OCI-LY1 (cell line): Measurements from ENCODE around the gene ENTPD6.

ENCODE experiments used
- H2AFZ ChIP-seq: fragments of 200-600 bp; sonication (generic), shearing (Covaris generic); 2 replicates; pipeline ENCODE4 v1.6.0; 2014; ENCODE audit warnings: antibody characterized with exemption, mild to moderate bottlenecking, low read length
- H3F3A ChIP-seq: fragments of 200-600 bp; sonication (generic), shearing (Covaris generic); 2 replicates; pipeline ENCODE4 v1.6.0; 2014; ENCODE audit warnings: mild to moderate bottlenecking, antibody characterized with exemption, low read length, moderate library complexity; ENCODE audit not compliant: insufficient read depth
- H3K27ac ChIP-seq: fragments of 200-600 bp; sonication (generic); 2 replicates; pipeline ENCODE4 v1.5.1; 2014; ENCODE audit warnings: low read length, mixed run types, mild to moderate bottlenecking, low read depth; ENCODE audit not compliant: poor library complexity, severe bottlenecking
- H3K27me3 ChIP-seq: fragments of 200-600 bp; sonication (generic); 2 replicates; pipeline ENCODE4 v1.6.0; 2014; ENCODE audit warnings: antibody characterized with exemption, mild to moderate bottlenecking, low read length, moderate library complexity; ENCODE audit not compliant: insufficient read depth
- H3K36me3 ChIP-seq: fragments of 200-600 bp; sonication (generic); 2 replicates; pipeline ENCODE4 v1.6.1; 2014; ENCODE audit warnings: mild to moderate bottlenecking, antibody characterized with exemption, low read length, moderate library complexity, mixed read lengths; ENCODE audit not compliant: insufficient read depth
- H3K4me1 ChIP-seq: fragments of 200-600 bp; sonication (generic); 2 replicates; pipeline ENCODE4 v1.5.1; 2014; ENCODE audit warnings: mild to moderate bottlenecking, low read length, moderate library complexity; ENCODE audit not compliant: insufficient read depth, severe bottlenecking
- H3K4me2 ChIP-seq: fragments of 200-600 bp; sonication (generic), shearing (Covaris generic); 2 replicates; pipeline ENCODE4 v1.6.1; 2014; ENCODE audit warnings: low read length
- H3K4me3 ChIP-seq: fragments of 200-600 bp; sonication (generic); 2 replicates; pipeline ENCODE4 v1.5.1; 2014; ENCODE audit warnings: low read length, low read depth, mild to moderate bottlenecking, mixed read lengths; ENCODE audit not compliant: poor library complexity, severe bottlenecking
- H3K79me2 ChIP-seq: fragments of 200-600 bp; shearing (Covaris generic); 2 replicates; pipeline ENCODE4 v1.6.1; 2016; ENCODE audit warnings: mixed run types, low read length, mixed read lengths; ENCODE audit not compliant: insufficient read depth
- H3K9ac ChIP-seq: fragments of 200-600 bp; sonication (generic), shearing (Covaris generic); 2 replicates; pipeline ENCODE4 v1.6.1; 2014; ENCODE audit warnings: mild to moderate bottlenecking, low read length, mixed read lengths
- H3K9me2 ChIP-seq: fragments of 200-600 bp; sonication (generic), shearing (Covaris generic); 2 replicates; pipeline ENCODE4 v1.6.1; 2014; ENCODE audit warnings: low read depth, mild to moderate bottlenecking, low read length, mixed read lengths
- H3K9me3 ChIP-seq: fragments of 200-600 bp; shearing (Covaris generic); 2 replicates; pipeline ENCODE4 v1.6.1; 2014; ENCODE audit warnings: low read length, mixed read lengths
- H4K20me1 ChIP-seq: fragments of 200-600 bp; sonication (generic), shearing (Covaris generic); 2 replicates; pipeline ENCODE4 v1.6.0; 2016; ENCODE audit warnings: mild to moderate bottlenecking, low read length; ENCODE audit not compliant: insufficient read depth
- CTCF ChIP-seq: fragments of 200-600 bp; sonication (generic), shearing (Covaris generic); IDR thresholded peaks from 2 replicates; pipeline ENCODE4 v1.5.1; 2017; ENCODE audit warnings: mild to moderate bottlenecking, antibody characterized with exemption, low read length, moderate library complexity, mixed read lengths
- EZH2 ChIP-seq: fragments of 200-600 bp; sonication (generic), shearing (Covaris generic); IDR thresholded peaks from 2 replicates; pipeline ENCODE4 v1.8.0; 2017; ENCODE audit warnings: borderline replicate concordance, mixed run types, mild to moderate bottlenecking, antibody characterized with exemption, low read length, moderate library complexity, mixed read lengths

Gene ENTPD6

GRCh38 chr20:25252230-25252651 lies 56.7 kb downstream of the ENTPD6 start:
- Histone ChIP-seq H4K20me1 (no peaks in the 10 kb centered on the region), H2AFZ (no peak overlapping the region), H3K9me2 (no peaks in the 10 kb centered on the region), H3K27me3 (no peaks in the 10 kb centered on the region), H3K4me2 (no peak overlapping the region), H3K4me1 (peaks cover 29% of the 10 kb centered on the region), H3K9ac (no peak overlapping the region), H3K36me3 (peaks cover 9% of the 10 kb centered on the region), H3F3A (no peaks in the 10 kb centered on the region), H3K27ac (no peak overlapping the region), H3K79me2 (peaks cover 48% of the 10 kb centered on the region), H3K9me3 (no peaks in the 10 kb centered on the region), H3K4me3 (no peak overlapping the region)
- TF ChIP-seq CTCF (no peak), EZH2 (no peak)

- H3K79me2 ChIP-seq: peaks cover 48% of the 10 kb centered on the region
- no peaks in the 10 kb centered on the region for H3K9me3 ChIP-seq
- peaks cover 25% of the 10 kb centered on the region for H3K4me1 ChIP-seq
- H3K36me3 ChIP-seq: peaks cover 9% of the 10 kb centered on the region
- H3K27ac ChIP-seq: no peak overlapping the region
- H4K20me1 ChIP-seq: no peaks in the 10 kb centered on the region
- no peak overlapping the region for H2AFZ ChIP-seq
- no peaks in the 10 kb centered on the region for H3K9me2 ChIP-seq
- TF ChIP-seq EZH2: no peak
- TF ChIP-seq CTCF: no peak
- H3K4me2 ChIP-seq: no peak overlapping the region
- H3K27me3 ChIP-seq: no peaks in the 10 kb centered on the region
- H3K4me3 ChIP-seq: no peak overlapping the region
- no peak overlapping the region for H3K9ac ChIP-seq
- no peaks in the 10 kb centered on the region for H3F3A ChIP-seq
Observed at GRCh38 chr20:25252686-25253421, 57.3 kb downstream of the ENTPD6 start.

- Histone ChIP-seq H3K9ac (no peak overlapping the region), H3K27ac (no peak overlapping the region), H3K79me2 (peaks cover 46% of the 10 kb centered on the region), H3K4me3 (no peak overlapping the region), H3K4me2 (no peak overlapping the region), H3K4me1 (peaks cover 22% of the 10 kb centered on the region), H3F3A (no peaks in the 10 kb centered on the region), H3K27me3 (no peaks in the 10 kb centered on the region), H2AFZ (no peak overlapping the region), H4K20me1 (no peaks in the 10 kb centered on the region), H3K36me3 (peaks cover 9% of the 10 kb centered on the region), H3K9me3 (no peaks in the 10 kb centered on the region), H3K9me2 (no peaks in the 10 kb centered on the region)
- TF ChIP-seq EZH2: no peak
- no peak for TF ChIP-seq CTCF
Observed at GRCh38 chr20:25253606-25254275, 58.2 kb downstream of the ENTPD6 start.
